Head of caudate nucleus (tissue), 42 donors: ENCODE data around the gene NFYC.

Experiments
- DNase-seq, 42 donors: peaks; one replicate each; pipeline versions ENCODE4 v3.0.0 to v3.0.0-alpha.2; 2020 to 2021; ENCODE audit warnings: mixed read lengths in 7 of 42
- intact Hi-C: fragments of 100-400 bp; cut with DNase I; formaldehyde crosslinking; loops from one replicate; pipeline ENCODE4 v1.15.0; 2022

The NFYC gene

GRCh38 chr1:40802078-40802741 is 110.7 kb downstream of the NFYC start:
- DNase-seq = peak in 38 of 42 donors; percentile 20 to 76 (median 54)
- intact Hi-C loops = no loop called here

GRCh38 chr1:40802742-40803113 is 111.2 kb downstream of the NFYC start:
- intact Hi-C loops = no loop called here
- no peak for DNase-seq

- intact Hi-C loops = no loop called here
- no peak for DNase-seq
Measured at GRCh38 chr1:40803447-40803846, 111.9 kb downstream of the NFYC start.

GRCh38 chr1:40803902-40804301 is 112.4 kb downstream of the NFYC start:
- intact Hi-C loops = no loop called here
- DNase-seq = no peak

GRCh38 chr1:40806240-40806639 is 114.7 kb downstream of the NFYC start:
- no peak for DNase-seq
- intact Hi-C loops = no loop called here

- intact Hi-C loops = no loop called here
- no peak for DNase-seq
Measured at GRCh38 chr1:40806731-40807695, 115.5 kb downstream of the NFYC start.

GRCh38 chr1:40808002-40808401 is 116.5 kb downstream of the NFYC start:
- DNase-seq = no peak
- intact Hi-C loops = no loop called here

- intact Hi-C loops = no loop called here
- DNase-seq = no peak
Measured at GRCh38 chr1:40808444-40808843, 116.9 kb downstream of the NFYC start.

- intact Hi-C loops = no loop called here
- DNase-seq = no peak
Measured at GRCh38 chr1:40808909-40809308, 117.4 kb downstream of the NFYC start.

- intact Hi-C loops = no loop called here
- DNase-seq = no peak
Measured at GRCh38 chr1:40810927-40811326, 119.4 kb downstream of the NFYC start.

GRCh38 chr1:40815420-40815819 is 123.9 kb downstream of the NFYC start:
- intact Hi-C loops = no loop called here
- no peak for DNase-seq

GRCh38 chr1:40817791-40818263 is 126.3 kb downstream of the NFYC start:
- no peak for DNase-seq
- intact Hi-C loops = no loop called here

GRCh38 chr1:40818264-40818961 is 126.9 kb downstream of the NFYC start:
- peak in 10 of 42 donors; percentile 7 to 48 (median 14) for DNase-seq
- intact Hi-C loops = no loop called here

GRCh38 chr1:40819101-40819500 is 127.6 kb downstream of the NFYC start:
- intact Hi-C loops = no loop called here
- DNase-seq = no peak

- peak in 1 of 42 donors; percentile 40 for DNase-seq
- intact Hi-C loops = no loop called here
Measured at GRCh38 chr1:40820251-40820797, 128.8 kb downstream of the NFYC start.
